ENCODE data around the gene AIMP1. TPM values are rescaled to one million over a fixed set of nuclear protein-coding genes. Genes with fewer than 3 reads are reported as not detected.

Gene AIMP1
- total and polyA plus RNA-seq, 2 of the 13 experiments (the other 11 are each of a cell fraction or from before 2014, with no cell fraction given), result 28.6 to 82.9 TPM

DNA sequence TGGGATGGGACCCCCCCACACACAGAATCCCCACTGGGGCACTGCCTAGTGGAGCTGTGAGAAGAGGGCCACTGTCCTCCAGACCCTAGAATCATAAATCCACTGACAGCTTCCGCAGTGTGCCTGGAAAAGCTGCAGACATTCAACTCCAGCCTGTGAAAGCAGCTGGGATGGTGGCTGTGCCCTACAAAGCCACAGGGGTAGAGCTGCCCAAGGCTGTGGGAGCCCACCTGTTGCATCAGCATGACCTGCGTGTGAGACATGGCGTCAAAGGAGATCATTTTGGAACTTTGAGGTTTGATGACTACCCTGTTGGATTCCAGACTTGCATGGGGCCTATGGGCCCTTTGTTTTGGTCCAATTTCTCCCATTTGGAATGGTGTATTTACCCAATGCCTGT is 22.3 kb downstream of the AIMP1 start (continued):
- TF ChIP-seq, protein P1, sequence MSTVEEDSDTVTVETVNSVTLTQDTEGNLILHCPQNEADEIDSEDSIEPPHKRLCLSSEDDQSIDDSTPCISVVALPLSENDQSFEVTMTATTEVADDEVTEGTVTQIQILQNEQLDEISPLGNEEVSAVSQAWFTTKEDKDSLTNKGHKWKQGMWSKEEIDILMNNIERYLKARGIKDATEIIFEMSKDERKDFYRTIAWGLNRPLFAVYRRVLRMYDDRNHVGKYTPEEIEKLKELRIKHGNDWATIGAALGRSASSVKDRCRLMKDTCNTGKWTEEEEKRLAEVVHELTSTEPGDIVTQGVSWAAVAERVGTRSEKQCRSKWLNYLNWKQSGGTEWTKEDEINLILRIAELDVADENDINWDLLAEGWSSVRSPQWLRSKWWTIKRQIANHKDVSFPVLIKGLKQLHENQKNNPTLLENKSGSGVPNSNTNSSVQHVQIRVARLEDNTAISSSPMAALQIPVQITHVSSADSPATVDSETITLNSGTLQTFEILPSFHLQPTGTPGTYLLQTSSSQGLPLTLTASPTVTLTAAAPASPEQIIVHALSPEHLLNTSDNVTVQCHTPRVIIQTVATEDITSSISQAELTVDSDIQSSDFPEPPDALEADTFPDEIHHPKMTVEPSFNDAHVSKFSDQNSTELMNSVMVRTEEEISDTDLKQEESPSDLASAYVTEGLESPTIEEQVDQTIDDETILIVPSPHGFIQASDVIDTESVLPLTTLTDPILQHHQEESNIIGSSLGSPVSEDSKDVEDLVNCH (CRISPR knock-in tag; IDR thresholded peaks at IDR 0.05), result no peak

DNA sequence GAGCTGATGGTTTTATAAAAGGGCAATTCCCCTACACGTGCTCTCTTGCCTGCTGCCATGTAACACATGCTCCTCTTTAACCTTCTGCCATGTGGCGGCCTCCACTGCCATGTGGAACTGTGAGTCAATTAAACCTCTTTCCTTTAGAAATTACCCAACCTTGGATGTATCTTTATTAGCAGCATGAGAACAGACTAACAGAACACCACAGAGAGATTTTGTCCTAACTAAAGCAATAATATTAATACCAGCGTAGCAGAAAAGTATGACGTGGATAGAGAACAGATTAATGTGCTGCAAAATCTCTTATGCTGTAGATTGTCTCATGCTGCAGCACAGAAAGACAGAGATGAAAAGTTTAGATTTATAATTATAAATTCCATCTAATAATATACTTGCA is 23.1 kb downstream of the AIMP1 start:
- ATAC-seq (no peak), DNase-seq (ENCODE audit: low spot score) (no peak), FAIRE-seq (no peak)
- ChIA-PET CTCF (ENCODE audit: low intra/inter-chr PET ratio, low total read pairs) (no interaction called here), POLR2A (no interaction called here)
- no peak overlapping the region for H3K27ac ChIP-seq (ENCODE audit: extremely low read length, insufficient read depth, low read length)
- WGBS (ENCODE audit: low lambda C conversion rate), result over 99% methylated on average over 4 of the region's 4 CpGs
- TF ChIP-seq, protein P2, sequence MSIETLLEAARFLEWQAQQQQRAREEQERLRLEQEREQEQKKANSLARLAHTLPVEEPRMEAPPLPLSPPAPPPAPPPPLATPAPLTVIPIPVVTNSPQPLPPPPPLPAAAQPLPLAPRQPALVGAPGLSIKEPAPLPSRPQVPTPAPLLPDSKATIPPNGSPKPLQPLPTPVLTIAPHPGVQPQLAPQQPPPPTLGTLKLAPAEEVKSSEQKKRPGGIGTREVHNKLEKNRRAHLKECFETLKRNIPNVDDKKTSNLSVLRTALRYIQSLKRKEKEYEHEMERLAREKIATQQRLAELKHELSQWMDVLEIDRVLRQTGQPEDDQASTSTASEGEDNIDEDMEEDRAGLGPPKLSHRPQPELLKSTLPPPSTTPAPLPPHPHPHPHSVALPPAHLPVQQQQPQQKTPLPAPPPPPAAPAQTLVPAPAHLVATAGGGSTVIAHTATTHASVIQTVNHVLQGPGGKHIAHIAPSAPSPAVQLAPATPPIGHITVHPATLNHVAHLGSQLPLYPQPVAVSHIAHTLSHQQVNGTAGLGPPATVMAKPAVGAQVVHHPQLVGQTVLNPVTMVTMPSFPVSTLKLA (IDR thresholded peaks at IDR 0.05), result peak; percentile 70
- TF ChIP-seq, protein P3, sequence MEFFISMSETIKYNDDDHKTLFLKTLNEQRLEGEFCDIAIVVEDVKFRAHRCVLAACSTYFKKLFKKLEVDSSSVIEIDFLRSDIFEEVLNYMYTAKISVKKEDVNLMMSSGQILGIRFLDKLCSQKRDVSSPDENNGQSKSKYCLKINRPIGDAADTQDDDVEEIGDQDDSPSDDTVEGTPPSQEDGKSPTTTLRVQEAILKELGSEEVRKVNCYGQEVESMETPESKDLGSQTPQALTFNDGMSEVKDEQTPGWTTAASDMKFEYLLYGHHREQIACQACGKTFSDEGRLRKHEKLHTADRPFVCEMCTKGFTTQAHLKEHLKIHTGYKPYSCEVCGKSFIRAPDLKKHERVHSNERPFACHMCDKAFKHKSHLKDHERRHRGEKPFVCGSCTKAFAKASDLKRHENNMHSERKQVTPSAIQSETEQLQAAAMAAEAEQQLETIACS (CRISPR knock-in tag; IDR thresholded peaks at IDR 0.05), result no peak
- TF ChIP-seq POLR2AphosphoS2 (IDR thresholded peaks at IDR 0.05; ENCODE audit: low read depth, low read length), result no peak
- TF ChIP-seq NCOR1 (IDR thresholded peaks at IDR 0.05; ENCODE audit: borderline replicate concordance, low read length), result no peak
- no peak for TF ChIP-seq SP1 (IDR thresholded peaks at IDR 0.05)
- TF ChIP-seq SP1 (CRISPR knock-in tag; IDR thresholded peaks at IDR 0.05), result no peak
- TF ChIP-seq, protein P4, sequence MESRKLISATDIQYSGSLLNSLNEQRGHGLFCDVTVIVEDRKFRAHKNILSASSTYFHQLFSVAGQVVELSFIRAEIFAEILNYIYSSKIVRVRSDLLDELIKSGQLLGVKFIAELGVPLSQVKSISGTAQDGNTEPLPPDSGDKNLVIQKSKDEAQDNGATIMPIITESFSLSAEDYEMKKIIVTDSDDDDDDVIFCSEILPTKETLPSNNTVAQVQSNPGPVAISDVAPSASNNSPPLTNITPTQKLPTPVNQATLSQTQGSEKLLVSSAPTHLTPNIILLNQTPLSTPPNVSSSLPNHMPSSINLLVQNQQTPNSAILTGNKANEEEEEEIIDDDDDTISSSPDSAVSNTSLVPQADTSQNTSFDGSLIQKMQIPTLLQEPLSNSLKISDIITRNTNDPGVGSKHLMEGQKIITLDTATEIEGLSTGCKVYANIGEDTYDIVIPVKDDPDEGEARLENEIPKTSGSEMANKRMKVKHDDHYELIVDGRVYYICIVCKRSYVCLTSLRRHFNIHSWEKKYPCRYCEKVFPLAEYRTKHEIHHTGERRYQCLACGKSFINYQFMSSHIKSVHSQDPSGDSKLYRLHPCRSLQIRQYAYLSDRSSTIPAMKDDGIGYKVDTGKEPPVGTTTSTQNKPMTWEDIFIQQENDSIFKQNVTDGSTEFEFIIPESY (CRISPR knock-in tag; IDR thresholded peaks at IDR 0.05), result peak; percentile 25; the same call in 1 of the 2 replicates
- no peak for TF ChIP-seq SALL1 (CRISPR knock-in tag; IDR thresholded peaks at IDR 0.05)
- TF ChIP-seq SPEN (CRISPR knock-in tag; IDR thresholded peaks at IDR 0.05; ENCODE audit: low read depth), result no peak
- no peak overlapping the region for H2AFZ ChIP-seq (ENCODE audit: low read length)
- no peaks in the 10 kb centered on the region for H3K27me3 ChIP-seq (ENCODE audit: control insufficient read depth in 1 of 2, insufficient read depth in 2 of 2, low read length in 2 of 2)
- H3K9me3 ChIP-seq (ENCODE audit: low read length), result peaks cover 10% of the 10 kb centered on the region
- BruUV-seq (replicated peaks), result TSS peak; percentile 5
- H3K4me1 ChIP-seq (ENCODE audit: insufficient read depth, low read length), result peaks cover 26% of the 10 kb centered on the region
- intact Hi-C loops (cut with micrococcal nuclease; ENCODE audit: unreplicated experiment), result no loop called here
- peaks cover 40% of the 10 kb centered on the region for H3K79me2 ChIP-seq (ENCODE audit: insufficient read depth, low read length)
- peaks cover 11 to 43% of the 10 kb centered on the region in 2 experiments for H3K36me3 ChIP-seq (replicated peaks in 1 of 2; ENCODE audit: control insufficient read depth in 1 of 2, insufficient read depth in 2 of 2, low read length in 2 of 2)
- in situ Hi-C loops (cut with HindIII; ENCODE audit: extremely low pct_ligation_motif_present, low pct_unique_long_range_greater_than_20kb), result no loop called here
- H3K4me2 ChIP-seq (ENCODE audit: low read depth, low read length), result no peak overlapping the region
- no peak overlapping the region for H3K4me3 ChIP-seq (replicated peaks in 1 of 3; ENCODE audit: insufficient read depth in 1 of 3, low read depth in 2 of 3, low read length in 3 of 3)
- no peak overlapping the region for H3K9ac ChIP-seq (ENCODE audit: insufficient read depth, low read depth, low read length)
- H4K20me1 ChIP-seq (ENCODE audit: insufficient read depth, low read length), result no peaks in the 10 kb centered on the region

All from HepG2 (cell line).